DMS 273 (cell line): Measurements from ENCODE around the gene IL1RAPL1.
"Not testable (repeated sequence)": the region's sequence is repeated elsewhere in the genome, so short reads cannot be mapped to it uniquely, and the experiment has no call there.

ENCODE experiments used
- DNase-seq: peaks from one replicate; lab custom pipeline; 2025; ENCODE audit not compliant: unreplicated experiment; lab: John Stamatoyannopoulos, UW

Gene IL1RAPL1

GRCh38 chrX:28766561-28766960, 179.3 kb downstream of the IL1RAPL1 start:
- not testable (repeated sequence) for DNase-seq

GRCh38 chrX:28773807-28774206, 186.6 kb downstream of the IL1RAPL1 start:
- DNase-seq = no peak

- DNase-seq = no peak
These were observed 200.0 kb downstream of the IL1RAPL1 start for GRCh38 chrX:28787206-28787605.

GRCh38 chrX:28800671-28801070, 213.4 kb downstream of the IL1RAPL1 start:
- DNase-seq = not testable (repeated sequence)

GRCh38 chrX:28802625-28803024, 215.4 kb downstream of the IL1RAPL1 start:
- DNase-seq = no peak

GRCh38 chrX:28835991-28836390, 248.7 kb downstream of the IL1RAPL1 start:
- DNase-seq = no peak

- DNase-seq = no peak
These were observed 256.6 kb downstream of the IL1RAPL1 start for GRCh38 chrX:28843817-28844216.

DNA sequence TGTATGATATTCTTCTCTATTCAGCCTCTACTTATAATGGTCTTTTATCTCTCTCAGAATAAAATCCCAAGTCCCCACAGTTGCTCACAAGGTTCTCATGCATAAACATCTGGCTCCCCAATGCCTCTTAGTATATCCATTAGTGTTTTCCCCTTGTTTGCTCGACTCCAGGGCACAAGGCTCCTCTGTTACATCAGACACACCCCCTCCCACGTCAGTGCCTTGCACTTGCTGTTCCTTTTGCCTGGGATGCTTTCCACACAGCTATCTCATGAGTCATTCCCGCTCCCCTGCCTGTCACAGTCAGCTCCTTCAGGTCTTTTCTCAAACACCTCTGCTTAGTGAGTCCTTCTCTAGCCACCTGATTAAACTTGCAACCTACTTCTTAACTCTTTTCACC, 260.2 kb downstream of the IL1RAPL1 start:
- no peak for DNase-seq

DNA sequence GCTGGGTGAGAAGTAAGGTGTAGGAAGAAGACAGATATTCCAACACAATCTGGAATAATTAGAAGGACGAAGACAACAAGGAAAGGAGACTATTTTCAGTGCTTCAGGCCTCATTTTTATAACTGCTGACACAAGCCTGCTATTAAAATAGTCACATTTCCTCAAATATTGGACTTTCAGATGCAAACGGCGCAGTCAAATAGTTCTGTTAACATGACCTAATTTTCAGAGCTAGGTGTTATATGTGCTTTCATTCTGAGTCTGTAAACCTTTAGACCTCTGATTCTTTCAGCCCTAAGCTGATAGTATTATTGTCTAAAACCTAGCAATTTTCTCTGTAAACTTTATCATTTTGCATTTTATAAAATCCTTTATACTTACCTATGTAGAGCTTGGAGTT, 261.5 kb downstream of the IL1RAPL1 start:
- DNase-seq = no peak

GRCh38 chrX:28850955-28851354, 263.7 kb downstream of the IL1RAPL1 start:
- no peak for DNase-seq

DNA sequence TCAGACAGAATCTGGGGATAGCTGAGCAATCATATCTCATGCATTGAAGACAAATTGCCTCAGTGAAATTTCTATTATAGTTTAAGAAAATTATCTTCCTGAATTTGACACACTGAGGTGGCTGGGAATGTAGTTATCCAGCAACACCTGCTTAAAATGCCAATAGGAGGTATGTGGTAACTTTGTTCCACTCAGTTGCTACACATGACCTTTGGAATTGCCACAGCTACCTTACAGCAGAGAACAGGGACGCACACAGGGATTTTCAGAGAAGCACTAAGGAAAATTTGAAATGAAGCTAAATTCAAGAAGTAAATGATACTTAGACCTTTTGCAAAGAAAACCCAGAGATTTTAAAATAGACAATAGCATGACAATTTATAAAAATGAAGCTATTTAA, 264.6 kb downstream of the IL1RAPL1 start:
- DNase-seq = no peak

- no peak for DNase-seq
These were observed 267.4 kb downstream of the IL1RAPL1 start for GRCh38 chrX:28854637-28855036.

GRCh38 chrX:28876408-28876807, 289.2 kb downstream of the IL1RAPL1 start:
- no peak for DNase-seq

- DNase-seq = no peak
These were observed 289.7 kb downstream of the IL1RAPL1 start for GRCh38 chrX:28876901-28877300.

GRCh38 chrX:28880136-28880535, 292.9 kb downstream of the IL1RAPL1 start:
- no peak for DNase-seq

DNA sequence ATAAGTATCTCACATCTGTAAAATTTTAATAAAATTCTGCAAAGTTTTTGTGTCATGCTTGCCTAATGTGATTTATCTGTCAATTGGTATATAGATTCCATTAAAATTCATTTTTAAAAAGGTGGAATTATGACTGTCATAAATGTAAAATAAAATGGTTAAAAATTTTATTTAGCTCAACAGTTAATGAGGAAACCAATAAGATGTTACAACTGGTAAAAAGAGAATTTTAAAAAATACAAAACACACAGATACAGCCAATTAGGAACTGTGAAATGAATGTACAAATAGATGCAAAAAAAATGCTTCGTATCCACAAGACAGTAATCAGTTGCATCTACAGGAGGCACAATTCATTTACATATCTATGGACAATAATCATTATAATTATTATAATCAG, 297.6 kb downstream of the IL1RAPL1 start:
- DNase-seq = no peak

- DNase-seq = no peak
These were observed 301.2 kb downstream of the IL1RAPL1 start for GRCh38 chrX:28888416-28888815.

GRCh38 chrX:28889591-28890090, 302.4 kb downstream of the IL1RAPL1 start:
- DNase-seq = no peak

DNA sequence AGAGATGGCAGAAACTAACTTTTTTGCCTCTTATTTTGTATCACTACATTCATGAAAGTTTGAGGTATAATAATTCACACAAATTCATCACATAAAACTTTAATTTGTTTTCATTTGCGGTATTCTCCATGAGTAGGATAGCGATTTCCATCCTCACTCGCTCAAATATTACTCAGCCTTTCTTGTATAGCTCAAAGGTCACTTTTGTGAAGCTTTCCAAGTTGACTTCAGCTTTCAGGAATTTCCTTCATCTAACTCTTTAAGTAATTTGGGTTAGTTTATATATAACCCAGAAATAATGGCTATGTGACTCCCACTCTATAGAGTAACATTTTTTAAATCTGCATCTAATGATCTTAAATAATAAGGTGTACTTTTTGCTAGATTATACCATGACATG, 314.4 kb downstream of the IL1RAPL1 start:
- DNase-seq = no peak

DNA sequence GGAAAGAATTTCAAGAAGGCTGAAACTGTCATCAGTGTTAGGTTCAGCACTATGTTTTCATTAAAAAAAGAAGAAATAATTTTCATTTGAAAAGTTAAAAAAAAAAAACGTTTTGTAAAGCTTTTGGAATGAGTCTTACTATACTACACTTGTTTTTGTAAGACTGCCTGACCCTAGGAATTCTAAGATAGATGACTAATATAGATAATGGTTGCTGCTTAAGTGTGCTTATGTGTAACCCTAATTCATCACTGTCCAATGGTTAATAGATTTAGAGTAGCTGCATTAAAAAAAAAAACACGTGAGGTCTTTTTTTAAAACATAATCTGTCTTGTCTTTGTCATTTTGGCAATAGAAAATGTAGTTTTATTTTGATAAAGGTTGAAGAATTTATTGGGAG, 323.2 kb downstream of the IL1RAPL1 start:
- no peak for DNase-seq

- no peak for DNase-seq
These were observed 333.1 kb downstream of the IL1RAPL1 start for GRCh38 chrX:28920153-28920943.

- DNase-seq = no peak
These were observed 334.9 kb downstream of the IL1RAPL1 start for GRCh38 chrX:28922106-28922505.

GRCh38 chrX:28946846-28947245, 359.6 kb downstream of the IL1RAPL1 start:
- no peak for DNase-seq
